HepG2 (cell line): ENCODE measurements around the gene SPATC1L. TPM values are rescaled to one million over a fixed set of nuclear protein-coding genes. Genes with fewer than 3 reads are reported as not detected.

Experiments
- BORCS8-MEF2B ChIP-seq: sonication (generic); formaldehyde crosslinking; IDR thresholded peaks from 2 replicates; pipeline ENCODE4 v1.8.0; 2022; ENCODE audit warnings: mild to moderate bottlenecking, missing genetic modification reagents
- GABPB1 ChIP-seq: IDR thresholded peaks from 2 replicates; pipeline ENCODE4 v1.6.1; 2016; ENCODE audit warnings: mild to moderate bottlenecking, missing genetic modification reagents, moderate library complexity, missing compliant biosample characterization
- NFAT5 ChIP-seq: sonication (generic); formaldehyde crosslinking; IDR thresholded peaks from 2 replicates; pipeline ENCODE4 v1.4.0; 2020; ENCODE audit warnings: missing genetic modification reagents
- XBP1 ChIP-seq: sonication (generic); formaldehyde crosslinking; IDR thresholded peaks from 2 replicates; pipeline ENCODE4 v1.5.0; 2020; ENCODE audit warnings: missing genetic modification reagents
- ZNF768 ChIP-seq: sonication (generic); formaldehyde crosslinking; IDR thresholded peaks from 2 replicates; pipeline ENCODE4 v1.4.0; 2020; ENCODE audit warnings: missing genetic modification reagents
- ZNF788 ChIP-seq: sonication (generic); formaldehyde crosslinking; IDR thresholded peaks from 2 replicates; pipeline ENCODE4 v1.5.0; 2020; ENCODE audit warnings: mild to moderate bottlenecking, missing genetic modification reagents, borderline replicate concordance
- ZNF850 ChIP-seq: sonication (generic); formaldehyde crosslinking; conservative IDR thresholded peaks from 2 replicates; pipeline ENCODE4 v1.9.0; 2021; ENCODE audit warnings: mild to moderate bottlenecking, missing genetic modification reagents
- ZNF891 ChIP-seq: sonication (generic); formaldehyde crosslinking; IDR thresholded peaks from 2 replicates; pipeline ENCODE4 v1.5.0; 2020; ENCODE audit warnings: mild to moderate bottlenecking, missing genetic modification reagents
- polyA plus RNA-seq, 8 experiments: library from polyadenylated mRNA; depleted of rRNA in 3 of 8; stranded (reverse) in 7 of 8; unstranded in 1 of 8; fragments of >200 nt; fragmentation: Illumina TruSeq in 4 of 8; extraction: Trizol in 4 of 8; gene quantifications; 2 replicates each; pipeline versions ENCODE4 v1.2.1 to v1.2.3, GENCODE V29; 2011 to 2016; ENCODE audit warnings: low read depth in 4 of 8, missing spikeins in 1 of 8, mixed read lengths in 1 of 8; ENCODE audit not compliant: insufficient read depth in 1 of 8
- total RNA-seq, 5 experiments: library from RNA; depleted of rRNA; stranded (reverse); fragments of >200 nt; fragmentation: Illumina TruSeq; extraction: Trizol; gene quantifications; 2 replicates each; pipeline ENCODE4 v1.2.3, GENCODE V29; 2016; ENCODE audit warnings: low read depth in 1 of 5

Gene SPATC1L
- total and polyA plus RNA-seq, 2 of the 13 experiments (the other 11 are each of a cell fraction or from before 2014, with no cell fraction given): 1.4 to 3.3 TPM

- TF ChIP-seq GABPB1 (peak; percentile 66; the same call in 1 of the 2 replicates), XBP1 (CRISPR knock-in tag) (no peak), ZNF891 (0 out of 2 replicates have a peak, but pooled peaks have one; percentile 19), ZNF788 (CRISPR knock-in tag) (peak; percentile 12; the same call in 1 of the 2 replicates), ZNF850 (CRISPR knock-in tag) (0 out of 2 replicates have a peak, but pooled peaks have one; percentile 42), BORCS8-MEF2B (peak; percentile 51), NFAT5 (CRISPR knock-in tag) (0 out of 2 replicates have a peak, but pooled peaks have one; percentile 38), ZNF768 (peak; percentile 29; the same call in 1 of the 2 replicates)
- TF ChIP-seq, all 625 proteins: peak for 77
Observed at GRCh38 chr21:46229133-46229922, 45.1 kb upstream of the SPATC1L start (continued).
